HG02588 (cell line): Measurements from ENCODE around the gene UGT2B10.
"Not testable (repeated sequence)": the region's sequence is repeated elsewhere in the genome, so short reads cannot be mapped to it uniquely, and the experiment has no call there.

ENCODE experiments used
- ATAC-seq: cut with Tn5 transposase; IDR thresholded peaks from one replicate; pipeline ENCODE4 v1.9.1; 2021; ENCODE audit warnings: mild to moderate bottlenecking, moderate library complexity; ENCODE audit not compliant: unreplicated experiment

The UGT2B10 gene

DNA sequence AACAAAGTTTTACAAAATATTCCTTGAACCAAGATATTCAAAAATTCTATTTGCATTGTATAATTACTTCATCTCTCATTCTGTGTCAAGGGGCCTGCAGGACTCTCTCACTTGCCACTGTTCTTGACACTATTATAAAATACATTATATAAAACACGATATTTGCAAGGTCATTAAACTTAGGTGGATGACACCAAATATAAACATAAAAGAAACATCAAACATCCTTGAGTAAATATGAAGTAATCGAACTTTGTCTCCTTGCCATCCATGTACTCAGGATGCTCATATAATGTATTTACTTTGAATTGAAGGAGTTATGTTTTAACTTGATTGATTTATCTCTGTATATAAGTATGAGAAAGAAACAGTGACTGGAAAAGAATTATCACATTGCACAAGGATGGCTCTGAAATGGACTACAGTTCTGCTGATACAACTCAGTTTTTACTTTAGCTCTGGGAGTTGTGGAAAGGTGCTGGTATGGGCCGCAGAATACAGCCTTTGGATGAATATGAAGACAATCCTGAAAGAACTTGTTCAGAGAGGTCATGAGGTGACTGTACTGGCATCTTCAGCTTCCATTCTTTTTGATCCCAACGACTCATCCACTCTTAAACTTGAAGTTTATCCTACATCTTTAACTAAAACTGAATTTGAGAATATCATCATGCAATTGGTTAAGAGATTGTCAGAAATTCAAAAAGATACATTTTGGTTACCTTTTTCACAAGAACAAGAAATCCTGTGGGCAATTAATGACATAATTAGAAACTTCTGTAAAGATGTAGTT lies at the start of gene UGT2B10:
TSS of gene UGT2B10 (plus strand) at position 378 of the 793 bp plus-strand sequence. CDS start at position 404, 26 bp downstream.
- ATAC-seq: not testable (repeated sequence)

- not testable (repeated sequence) for ATAC-seq
Observed at GRCh38 chr4:68771836-68772235, 44.0 kb upstream of the UGT2B10 start.

DNA sequence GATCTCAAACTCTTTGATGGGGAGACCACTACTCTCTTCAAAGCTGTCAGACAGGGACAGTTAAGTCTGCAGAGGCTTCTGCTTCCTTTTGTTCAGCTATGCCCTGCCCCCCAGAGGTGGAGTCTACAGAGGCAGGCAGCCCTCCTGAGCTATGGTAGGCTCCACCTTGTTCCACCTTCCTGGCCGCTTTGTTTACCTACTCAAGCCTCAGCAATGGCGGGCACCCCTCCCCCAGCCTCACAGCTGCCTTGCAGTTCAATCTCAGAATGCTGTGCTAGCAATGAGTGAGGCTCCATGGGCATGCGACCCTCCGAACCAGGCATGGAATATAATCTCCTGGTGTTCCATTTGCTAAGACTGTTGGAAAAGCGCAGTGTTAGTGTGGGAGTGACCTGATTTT lies 42.1 kb upstream of the UGT2B10 start:
- no peak for ATAC-seq

- no peak for ATAC-seq
Observed at GRCh38 chr4:68780232-68780631, 35.6 kb upstream of the UGT2B10 start.

DNA sequence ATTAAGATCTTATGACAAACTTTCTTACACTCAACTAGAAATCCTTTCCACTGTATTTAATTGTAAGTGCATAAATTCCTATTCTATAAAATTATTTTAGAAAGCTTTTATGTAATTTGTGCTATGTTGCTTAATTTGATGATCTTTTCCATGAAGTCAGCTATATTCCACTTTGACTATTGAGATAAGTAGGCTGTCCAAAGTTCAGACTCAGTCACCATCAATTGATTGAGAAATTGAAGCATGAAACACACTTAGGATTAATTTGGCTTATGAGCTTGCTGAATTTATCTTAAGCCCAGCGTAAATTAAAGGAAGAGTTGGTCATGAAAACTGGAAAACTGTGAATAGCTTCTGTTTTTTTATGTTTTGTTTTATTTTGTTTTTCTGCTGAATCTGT lies 18.7 kb upstream of the UGT2B10 start:
- ATAC-seq: no peak

- ATAC-seq: no peak
Observed at GRCh38 chr4:68797618-68798017, 18.2 kb upstream of the UGT2B10 start.

GRCh38 chr4:68803013-68803412 lies 12.8 kb upstream of the UGT2B10 start:
- no peak for ATAC-seq

GRCh38 chr4:68808060-68808459 lies 7.7 kb upstream of the UGT2B10 start:
- no peak for ATAC-seq

DNA sequence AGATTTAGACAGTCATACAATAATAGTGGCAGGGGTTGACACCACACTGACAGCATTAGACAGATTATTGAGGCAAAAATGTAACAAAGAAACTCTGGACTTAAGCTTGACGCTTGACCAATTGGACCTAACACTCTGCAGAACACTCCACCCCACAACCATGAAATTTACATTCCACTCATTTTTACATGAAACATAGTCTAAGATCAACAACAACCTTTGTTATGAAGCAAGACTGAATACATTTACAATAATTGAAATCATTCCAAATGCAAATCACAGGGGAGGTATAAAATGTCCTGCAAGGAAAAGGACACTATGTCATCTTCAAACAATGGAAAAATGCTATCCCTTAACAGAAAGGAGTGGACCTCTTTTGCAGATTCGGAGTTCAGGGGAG lies 4.9 kb upstream of the UGT2B10 start:
- ATAC-seq: no peak

DNA sequence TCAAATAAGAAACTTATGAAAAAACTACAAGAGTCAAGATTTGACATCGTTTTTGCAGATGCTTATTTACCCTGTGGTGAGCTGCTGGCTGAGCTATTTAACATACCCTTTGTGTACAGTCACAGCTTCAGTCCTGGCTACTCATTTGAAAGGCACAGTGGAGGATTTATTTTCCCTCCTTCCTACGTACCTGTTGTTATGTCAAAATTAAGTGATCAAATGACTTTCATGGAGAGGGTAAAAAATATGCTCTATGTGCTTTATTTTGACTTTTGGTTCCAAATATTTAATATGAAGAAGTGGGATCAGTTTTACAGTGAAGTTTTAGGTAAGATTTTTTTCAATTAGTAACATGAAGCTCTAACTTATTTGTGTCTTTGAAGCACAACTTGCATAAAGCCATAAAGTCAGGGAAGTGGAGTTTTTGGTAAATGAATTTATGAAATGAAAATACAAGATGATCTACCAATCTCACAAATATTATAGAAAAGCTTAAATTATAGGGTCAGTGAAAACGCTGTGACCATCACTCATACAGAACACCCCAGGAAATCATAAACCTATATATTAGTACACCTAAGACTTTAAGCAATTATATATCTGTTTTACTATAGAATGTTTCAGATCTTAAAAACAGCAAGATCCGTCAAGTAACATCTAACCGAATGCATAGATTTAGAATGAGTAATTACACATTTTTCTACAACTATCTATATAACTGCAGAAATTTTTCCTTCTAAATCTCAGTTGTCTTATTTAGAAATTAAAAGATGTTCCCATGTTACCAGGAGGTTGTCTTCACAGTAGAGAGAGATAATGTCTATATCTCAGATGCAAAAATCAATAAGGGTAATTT lies 844 bp downstream of the UGT2B10 start:
- not testable (repeated sequence) for ATAC-seq

- ATAC-seq: no peak
Observed at GRCh38 chr4:68817386-68817785, 1.6 kb downstream of the UGT2B10 start.

- not testable (repeated sequence) for ATAC-seq
Observed at GRCh38 chr4:68818030-68818462, 2.3 kb downstream of the UGT2B10 start.

- no peak for ATAC-seq
Observed at GRCh38 chr4:68831642-68832041, 15.8 kb downstream of the UGT2B10 start.

- no peak for ATAC-seq
Observed at GRCh38 chr4:68850293-68850692, 34.5 kb downstream of the UGT2B10 start.

DNA sequence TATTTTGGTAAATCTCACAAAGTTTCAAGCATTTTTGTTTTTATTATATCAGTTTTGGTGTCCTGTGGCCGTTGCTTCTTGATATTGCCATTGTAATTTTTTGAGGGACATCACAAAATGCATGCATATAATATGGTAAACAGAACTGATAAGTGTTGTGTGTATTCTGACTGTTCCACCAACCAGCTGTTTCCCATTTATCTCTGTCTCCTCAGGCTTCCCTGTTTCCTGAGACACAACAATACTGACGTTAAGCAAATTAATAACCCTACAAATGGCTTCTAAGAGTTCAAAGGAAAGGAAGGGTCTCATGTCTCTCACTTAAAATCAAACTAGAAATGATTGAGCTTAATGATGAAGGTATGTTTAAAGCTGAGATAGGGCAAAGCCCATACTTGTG lies 40.0 kb downstream of the UGT2B10 start:
- no peak for ATAC-seq

DNA sequence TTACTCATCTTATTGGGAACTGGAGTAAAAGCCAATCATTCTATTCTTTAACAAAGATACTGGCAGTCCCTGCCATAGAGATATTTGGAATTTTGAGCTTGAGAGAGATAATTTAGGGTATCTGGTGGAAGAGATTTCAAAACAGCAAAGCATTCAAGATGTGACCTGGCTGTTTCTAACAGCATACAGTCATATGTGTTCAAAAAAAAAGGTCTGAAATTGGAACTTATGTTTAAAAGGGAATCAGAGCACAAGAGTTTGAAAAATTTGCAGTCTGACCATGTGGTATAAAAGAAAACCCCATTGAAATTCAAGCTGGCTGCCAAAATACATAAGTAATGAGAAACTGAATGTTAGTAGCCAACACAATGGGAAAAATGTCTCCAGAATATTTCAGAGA lies 42.2 kb downstream of the UGT2B10 start:
- no peak for ATAC-seq

DNA sequence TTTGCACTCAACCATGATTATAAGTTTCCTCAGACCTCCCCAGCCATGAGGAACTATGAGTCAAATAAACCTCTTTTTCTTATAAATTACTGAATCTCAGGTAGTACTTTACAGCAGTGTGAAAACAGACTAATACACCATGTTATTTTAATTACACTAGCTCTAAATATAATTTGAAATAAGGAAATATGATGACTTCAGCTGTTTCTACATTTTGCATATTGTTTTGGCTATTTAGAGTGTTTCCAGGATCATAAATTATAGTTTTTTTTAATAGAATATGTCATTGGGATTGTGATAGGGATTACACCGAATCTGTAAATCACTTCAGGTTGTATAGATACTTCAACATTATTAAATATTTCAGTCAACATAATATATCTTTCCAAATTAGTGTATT lies 43.9 kb downstream of the UGT2B10 start:
- ATAC-seq: no peak

DNA sequence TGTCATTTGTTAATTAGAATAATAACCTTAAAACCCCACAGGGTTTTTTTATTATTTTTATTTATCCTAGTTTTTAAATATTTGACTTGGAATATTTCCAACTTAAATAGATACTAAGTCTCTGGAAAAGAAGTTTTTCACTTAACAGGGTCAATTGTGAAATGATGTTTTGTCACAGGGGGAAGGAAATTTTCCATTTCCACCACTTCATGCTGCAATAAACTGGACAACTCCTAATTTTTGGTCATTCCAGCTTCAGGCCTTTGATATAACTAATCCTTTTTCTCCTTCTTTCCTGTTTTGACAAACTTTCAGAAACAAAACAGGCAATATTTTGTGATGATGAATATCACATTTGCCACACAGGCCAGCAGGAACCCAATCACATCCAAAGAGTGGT lies 45.3 kb downstream of the UGT2B10 start:
- no peak for ATAC-seq

DNA sequence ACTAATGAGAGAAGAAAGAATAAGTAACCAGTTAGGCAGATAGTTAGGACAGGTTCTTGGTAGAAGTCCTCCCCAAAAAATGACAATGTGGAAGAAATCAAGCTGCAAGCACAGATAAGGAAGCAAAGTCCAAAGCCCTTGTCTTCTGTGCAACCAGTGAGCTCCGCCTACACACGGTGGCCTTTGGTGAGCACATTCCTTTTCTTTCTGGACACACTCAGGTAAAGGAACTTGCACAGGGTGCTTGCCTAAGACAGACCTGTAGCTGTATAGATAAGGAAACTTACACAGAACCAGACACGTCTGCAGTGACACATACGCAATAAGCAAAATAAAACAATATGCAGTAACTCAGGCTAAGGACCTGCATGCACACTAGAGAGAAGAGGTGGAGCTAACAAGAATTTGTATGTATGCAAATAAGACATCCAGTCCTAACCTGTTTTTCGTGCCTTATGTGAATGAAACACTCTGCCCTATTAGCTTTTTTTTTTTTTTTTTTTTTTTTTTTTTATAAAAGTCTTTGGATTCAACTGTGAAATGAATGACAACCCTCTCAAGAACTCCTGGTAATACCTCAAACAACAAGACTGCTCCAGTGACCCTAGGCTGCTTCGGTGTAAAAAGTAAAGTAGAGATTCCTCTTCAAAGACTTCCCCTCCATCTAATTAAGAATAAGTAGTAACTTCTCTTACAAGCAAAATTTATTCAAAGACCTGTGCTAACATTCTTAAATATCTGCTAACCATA lies 48.8 kb downstream of the UGT2B10 start:
- no peak for ATAC-seq

GRCh38 chr4:68865188-68865638 lies 49.4 kb downstream of the UGT2B10 start:
- no peak for ATAC-seq

DNA sequence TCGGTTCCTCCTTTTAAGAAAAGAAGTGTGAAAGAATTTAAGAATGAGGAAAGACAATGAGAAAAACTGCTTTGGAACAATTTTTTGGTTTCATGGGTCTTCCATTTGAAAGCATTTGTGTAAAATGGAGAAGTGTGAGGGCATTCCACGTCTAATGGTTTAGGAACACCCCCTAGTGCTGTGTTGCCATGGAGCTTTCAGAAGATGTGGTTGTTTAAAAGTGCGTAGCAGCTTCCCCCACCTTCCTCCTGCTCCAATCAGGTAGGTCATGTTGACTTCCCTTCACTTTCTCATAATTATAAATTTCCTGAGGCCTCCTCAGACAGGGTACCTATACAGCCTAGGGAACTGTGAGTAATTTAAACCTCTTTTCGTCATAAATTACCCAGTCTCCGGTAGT lies 50.0 kb downstream of the UGT2B10 start:
- ATAC-seq: no peak
